GM19099 (cell line): ENCODE measurements around the gene KRT15.

ENCODE experiments used
- POLR2A ChIP-seq: IDR thresholded peaks from 3 replicates; pipeline ENCODE4 v1.6.1; 2011; ENCODE audit warnings: low read depth; ENCODE audit not compliant: insufficient read length; ENCODE audit errors: extremely low read depth

Gene KRT15

GRCh38 chr17:41505809-41506767 lies 12.6 kb downstream of the KRT15 start:
- TF ChIP-seq POLR2A, result no peak

- TF ChIP-seq POLR2A, result no peak
These were observed 13.5 kb downstream of the KRT15 start, which contains the start of gene KRT13 for GRCh38 chr17:41505007-41505808. Gene KRT13 (minus strand): TSS chr17:41505612. CDS start chr17:41505550, 62 bp downstream.

GRCh38 chr17:41504246-41504977 lies 14.3 kb downstream of the KRT15 start:
- no peak for TF ChIP-seq POLR2A

- TF ChIP-seq POLR2A, result no peak
These were observed 15.5 kb downstream of the KRT15 start for GRCh38 chr17:41503202-41503601.

DNA sequence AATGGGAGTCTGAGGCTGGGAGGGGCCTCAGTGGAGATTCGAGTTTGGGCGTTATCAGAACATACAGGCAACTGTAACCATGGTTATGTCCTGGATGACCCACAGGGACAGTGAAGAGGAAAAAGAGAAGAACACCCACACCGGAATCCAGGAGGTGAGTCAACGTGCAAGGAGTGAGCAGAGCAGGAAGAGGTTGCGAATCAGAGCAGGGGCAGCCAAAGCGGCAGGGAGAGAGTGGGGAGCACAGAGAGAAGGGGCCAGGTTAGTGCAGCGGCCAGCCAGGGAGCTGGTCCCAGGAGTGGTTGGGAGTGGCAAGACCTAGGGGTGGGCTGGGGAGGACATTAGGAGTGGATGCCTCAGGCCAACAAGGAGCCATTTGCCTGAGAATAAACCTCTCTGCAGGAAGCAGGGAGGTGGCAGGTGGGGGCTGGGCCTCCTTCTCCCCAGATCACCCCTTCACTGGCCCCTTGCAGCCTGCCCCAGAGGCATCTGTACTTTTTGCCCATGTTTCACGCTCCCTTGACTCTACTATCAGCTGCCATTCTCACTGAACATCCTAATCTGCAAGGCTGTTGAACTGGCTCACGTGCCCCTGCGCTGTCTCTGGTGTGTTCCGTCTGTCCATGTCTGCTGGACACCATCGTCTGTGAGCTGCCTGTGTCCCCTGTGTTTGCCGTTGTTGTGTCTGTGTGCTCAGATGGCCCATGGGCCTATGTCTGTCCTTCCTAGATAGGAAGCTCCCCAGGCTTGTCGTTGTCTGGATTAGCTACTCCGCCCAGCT lies 18.4 kb downstream of the KRT15 start:
- TF ChIP-seq POLR2A, result no peak

- no peak for TF ChIP-seq POLR2A
These were observed 19.0 kb downstream of the KRT15 start for GRCh38 chr17:41499714-41500113.

DNA sequence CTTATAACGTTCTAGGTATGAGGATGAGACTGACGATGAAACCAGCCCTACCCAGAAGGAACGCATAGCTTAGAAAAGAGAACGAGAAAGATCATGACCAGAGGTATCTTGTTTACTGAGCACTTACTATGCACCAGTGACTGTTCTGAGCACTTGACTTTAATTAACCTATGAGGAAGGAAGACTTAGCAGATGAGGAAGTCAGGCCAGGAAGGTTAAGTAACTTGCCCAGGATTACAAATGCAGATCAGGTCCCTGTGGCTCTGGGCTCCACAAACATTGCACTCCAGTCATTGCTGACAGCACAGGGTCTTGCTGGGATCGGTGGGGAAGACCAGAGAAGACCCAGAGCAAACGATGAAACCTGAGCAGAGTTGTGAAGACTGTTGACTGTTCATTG lies 20.4 kb downstream of the KRT15 start:
- no peak for TF ChIP-seq POLR2A

- no peak for TF ChIP-seq POLR2A
These were observed 21.7 kb downstream of the KRT15 start for GRCh38 chr17:41496803-41497484.

DNA sequence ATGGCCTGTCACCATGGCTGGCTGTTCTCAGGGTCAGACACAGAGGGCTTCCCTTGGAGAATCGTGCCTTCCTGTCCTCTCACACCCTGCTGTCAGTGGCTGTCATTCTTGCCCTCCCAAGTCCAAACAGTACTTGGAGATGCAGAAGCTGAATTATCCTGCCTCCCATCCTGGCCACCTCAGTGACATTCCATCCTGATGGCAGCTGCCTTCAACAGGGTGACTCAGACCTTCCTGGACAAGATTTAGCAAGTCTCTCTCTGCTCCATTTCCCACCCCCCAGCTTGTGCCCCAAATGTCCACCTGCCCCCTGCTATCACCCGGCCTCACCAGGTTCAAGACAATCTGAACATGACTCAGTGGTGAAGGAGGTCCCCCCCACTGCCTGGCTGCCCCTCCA lies 24.2 kb downstream of the KRT15 start:
- no peak for TF ChIP-seq POLR2A

GRCh38 chr17:41492771-41493170 lies 25.9 kb downstream of the KRT15 start:
- TF ChIP-seq POLR2A, result no peak

GRCh38 chr17:41492351-41492750 lies 26.3 kb downstream of the KRT15 start:
- TF ChIP-seq POLR2A, result no peak

DNA sequence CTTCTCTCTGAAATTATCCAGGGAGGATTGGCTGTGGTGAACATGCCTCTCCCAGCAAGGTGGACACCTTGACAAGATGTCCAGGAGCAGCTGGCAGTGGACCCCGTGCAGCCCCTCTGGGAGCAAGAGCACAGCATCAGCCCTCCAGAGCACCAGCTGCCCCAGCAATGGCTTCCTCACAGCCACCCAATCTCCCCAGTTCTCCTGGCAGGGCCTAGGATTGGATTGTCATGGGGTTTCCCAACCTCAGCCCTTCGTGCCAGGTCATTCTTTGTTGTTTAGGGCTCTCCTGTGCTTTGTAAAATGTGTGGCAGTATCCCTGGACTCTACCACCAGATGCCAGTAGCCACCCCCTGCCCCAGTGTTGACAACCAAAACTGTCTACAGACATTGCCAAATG lies 27.2 kb downstream of the KRT15 start:
- TF ChIP-seq POLR2A, result no peak

- no peak for TF ChIP-seq POLR2A
These were observed 28.4 kb downstream of the KRT15 start for GRCh38 chr17:41490000-41490990.

- no peak for TF ChIP-seq POLR2A
These were observed 29.2 kb downstream of the KRT15 start, which contains the start of gene KRT36 for GRCh38 chr17:41489531-41489930. Gene KRT36 (minus strand): TSS chr17:41489910. CDS start chr17:41489864, 46 bp downstream.
